GM12873 (cell line): ENCODE results near the gene TGM1.

Source experiments
- TF ChIP-seq, protein P1 (sequence below): IDR thresholded peaks from 2 replicates; pipeline ENCODE4 v1.5.1; 2012; ENCODE audit warnings: low read depth, mild to moderate bottlenecking, moderate library complexity, low read length, control low read depth; ENCODE audit not compliant: insufficient read depth; ENCODE audit errors: missing control alignments

TGM1 gene

DNA sequence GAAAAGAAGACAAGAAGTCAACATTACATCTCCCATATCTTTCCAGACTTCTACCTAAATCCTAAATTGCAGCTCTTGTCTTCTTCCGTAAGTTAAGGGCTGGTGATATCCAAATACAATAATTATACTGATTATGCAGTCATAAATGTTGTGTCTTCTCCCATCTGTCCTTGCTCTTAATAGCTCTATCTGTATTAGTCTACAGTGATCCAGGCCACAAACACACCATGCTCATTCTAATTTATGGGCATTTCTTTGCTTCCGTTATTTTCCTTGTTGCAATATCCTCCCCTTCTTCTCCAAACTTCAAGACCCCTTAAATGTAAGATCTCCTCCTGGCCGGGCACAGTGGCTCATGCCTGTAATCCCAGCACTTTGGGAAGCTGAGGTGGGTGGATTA lies 43.5 kb downstream of the TGM1 start:
- TF ChIP-seq, protein P1, sequence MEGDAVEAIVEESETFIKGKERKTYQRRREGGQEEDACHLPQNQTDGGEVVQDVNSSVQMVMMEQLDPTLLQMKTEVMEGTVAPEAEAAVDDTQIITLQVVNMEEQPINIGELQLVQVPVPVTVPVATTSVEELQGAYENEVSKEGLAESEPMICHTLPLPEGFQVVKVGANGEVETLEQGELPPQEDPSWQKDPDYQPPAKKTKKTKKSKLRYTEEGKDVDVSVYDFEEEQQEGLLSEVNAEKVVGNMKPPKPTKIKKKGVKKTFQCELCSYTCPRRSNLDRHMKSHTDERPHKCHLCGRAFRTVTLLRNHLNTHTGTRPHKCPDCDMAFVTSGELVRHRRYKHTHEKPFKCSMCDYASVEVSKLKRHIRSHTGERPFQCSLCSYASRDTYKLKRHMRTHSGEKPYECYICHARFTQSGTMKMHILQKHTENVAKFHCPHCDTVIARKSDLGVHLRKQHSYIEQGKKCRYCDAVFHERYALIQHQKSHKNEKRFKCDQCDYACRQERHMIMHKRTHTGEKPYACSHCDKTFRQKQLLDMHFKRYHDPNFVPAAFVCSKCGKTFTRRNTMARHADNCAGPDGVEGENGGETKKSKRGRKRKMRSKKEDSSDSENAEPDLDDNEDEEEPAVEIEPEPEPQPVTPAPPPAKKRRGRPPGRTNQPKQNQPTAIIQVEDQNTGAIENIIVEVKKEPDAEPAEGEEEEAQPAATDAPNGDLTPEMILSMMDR, result no peak

DNA sequence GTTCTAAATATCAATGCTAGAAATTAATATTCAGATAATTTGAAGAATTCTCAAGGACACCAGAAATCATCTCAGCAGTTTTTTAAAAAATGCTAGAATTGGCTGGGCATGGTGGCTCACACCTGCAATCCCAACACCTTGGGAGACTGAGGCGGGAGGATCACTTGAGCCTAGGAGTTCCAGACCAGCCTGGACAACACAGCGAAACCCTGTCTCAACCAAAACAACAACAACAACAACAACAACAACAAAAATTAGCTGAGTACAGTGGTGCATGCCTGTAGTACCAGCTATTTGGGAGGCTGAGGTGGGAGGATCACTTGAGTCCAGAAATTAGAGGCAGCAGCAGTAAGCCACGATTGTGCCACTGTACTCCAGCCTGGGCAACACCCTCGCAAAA lies 43.9 kb downstream of the TGM1 start:
- TF ChIP-seq, protein P1, result no peak

DNA sequence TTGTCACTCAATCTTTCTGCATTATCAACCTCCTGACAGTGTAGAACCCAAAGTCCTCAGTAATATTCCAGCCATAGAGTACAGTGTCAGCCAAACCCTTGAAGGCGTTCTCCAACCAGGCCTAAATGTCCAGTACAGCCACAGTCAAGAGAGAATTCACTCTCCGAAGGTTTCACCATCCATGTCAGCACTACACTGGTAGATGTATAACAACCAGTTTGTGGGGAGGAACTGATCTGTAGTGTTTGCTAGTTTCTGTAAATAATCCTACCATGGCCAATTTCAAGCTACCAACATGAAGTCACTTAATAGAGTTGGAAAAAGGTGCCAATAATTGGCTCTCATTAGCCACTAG lies 46.7 kb downstream of the TGM1 start:
- TF ChIP-seq, protein P1, result no peak

DNA sequence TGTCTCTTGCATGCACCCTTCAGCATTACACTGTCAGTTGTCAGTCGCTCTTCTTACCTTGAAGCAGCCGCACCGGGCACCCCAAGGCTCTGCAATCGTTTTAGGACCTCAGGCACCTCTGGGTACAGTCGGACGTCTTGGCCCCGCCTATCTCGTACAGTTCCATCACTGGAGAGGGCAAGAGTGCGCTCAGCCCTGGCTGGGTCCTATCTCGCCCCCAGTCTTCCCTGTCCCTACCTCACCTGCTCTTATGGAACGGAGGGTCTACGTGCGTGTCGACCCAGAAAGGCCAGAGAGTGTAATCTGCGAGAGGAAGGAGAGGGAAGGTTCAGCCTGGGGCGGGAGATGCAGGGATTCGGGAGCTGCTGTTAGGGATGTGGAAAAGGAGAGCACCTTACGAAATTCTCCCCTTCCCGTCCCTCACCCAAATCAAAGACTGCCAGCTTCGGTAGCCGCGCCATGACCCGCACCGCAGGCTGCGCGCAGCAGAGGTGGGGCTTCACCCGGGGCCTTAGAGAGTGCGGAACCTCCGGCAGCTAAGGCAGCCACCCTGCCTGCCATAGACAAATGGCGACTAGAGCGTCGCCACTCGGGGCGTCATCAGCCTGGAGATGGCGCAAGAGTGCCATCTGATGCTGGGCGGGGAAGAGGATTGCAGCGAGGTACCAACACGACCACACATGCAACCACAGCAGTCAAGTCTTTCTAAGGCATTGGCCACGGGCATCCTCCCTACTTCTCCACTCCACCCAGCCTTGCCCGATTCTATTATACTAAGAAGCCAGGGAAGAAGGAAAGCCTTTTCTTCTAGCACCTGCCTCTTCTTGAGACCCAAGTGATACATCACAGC lies 47.3 kb downstream of the TGM1 start, which contains the start of gene MDP1:
Gene MDP1 (minus strand): TSS at position 572 of the 850 bp plus-strand sequence. CDS start 111 bp downstream, at position 461.
- TF ChIP-seq, protein P1, result peak; percentile 87

DNA sequence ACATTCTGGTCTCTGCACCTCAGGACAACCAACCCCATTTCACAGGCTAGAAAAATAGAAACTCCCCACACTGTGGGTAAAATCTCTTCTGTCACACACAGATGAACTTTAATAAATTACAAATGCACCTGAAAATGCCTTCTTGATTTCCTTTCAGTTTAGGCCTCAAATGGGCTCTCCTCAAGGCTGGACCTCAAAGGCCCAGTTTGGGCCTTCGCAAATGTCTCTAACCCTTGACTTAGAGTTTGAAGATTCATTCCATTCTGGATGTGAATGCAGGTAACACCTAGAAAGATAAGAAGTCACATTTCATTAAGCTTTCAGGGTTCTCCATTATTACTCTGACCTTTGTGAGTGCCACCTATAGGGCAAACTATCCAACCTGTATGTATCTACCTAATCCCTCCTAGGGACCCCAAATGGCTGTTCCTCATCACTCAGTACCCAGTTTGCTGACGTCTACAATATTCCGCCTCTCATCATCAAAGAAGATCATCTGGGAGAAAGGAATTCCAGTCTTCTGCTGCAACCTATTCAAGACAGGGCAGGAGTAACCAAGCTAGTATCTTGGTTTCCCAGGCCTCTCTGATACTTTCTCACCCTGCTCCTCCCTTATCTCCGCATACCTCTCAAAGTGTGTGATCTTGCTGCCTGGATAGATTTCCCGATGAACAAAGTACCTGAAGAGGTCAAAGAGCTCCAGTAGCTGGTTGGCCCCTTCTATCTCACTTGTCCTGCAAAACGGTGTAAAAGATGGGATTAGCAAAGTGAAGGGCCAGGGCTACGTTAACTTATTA lies 48.9 kb downstream of the TGM1 start:
- TF ChIP-seq, protein P1, result no peak

DNA sequence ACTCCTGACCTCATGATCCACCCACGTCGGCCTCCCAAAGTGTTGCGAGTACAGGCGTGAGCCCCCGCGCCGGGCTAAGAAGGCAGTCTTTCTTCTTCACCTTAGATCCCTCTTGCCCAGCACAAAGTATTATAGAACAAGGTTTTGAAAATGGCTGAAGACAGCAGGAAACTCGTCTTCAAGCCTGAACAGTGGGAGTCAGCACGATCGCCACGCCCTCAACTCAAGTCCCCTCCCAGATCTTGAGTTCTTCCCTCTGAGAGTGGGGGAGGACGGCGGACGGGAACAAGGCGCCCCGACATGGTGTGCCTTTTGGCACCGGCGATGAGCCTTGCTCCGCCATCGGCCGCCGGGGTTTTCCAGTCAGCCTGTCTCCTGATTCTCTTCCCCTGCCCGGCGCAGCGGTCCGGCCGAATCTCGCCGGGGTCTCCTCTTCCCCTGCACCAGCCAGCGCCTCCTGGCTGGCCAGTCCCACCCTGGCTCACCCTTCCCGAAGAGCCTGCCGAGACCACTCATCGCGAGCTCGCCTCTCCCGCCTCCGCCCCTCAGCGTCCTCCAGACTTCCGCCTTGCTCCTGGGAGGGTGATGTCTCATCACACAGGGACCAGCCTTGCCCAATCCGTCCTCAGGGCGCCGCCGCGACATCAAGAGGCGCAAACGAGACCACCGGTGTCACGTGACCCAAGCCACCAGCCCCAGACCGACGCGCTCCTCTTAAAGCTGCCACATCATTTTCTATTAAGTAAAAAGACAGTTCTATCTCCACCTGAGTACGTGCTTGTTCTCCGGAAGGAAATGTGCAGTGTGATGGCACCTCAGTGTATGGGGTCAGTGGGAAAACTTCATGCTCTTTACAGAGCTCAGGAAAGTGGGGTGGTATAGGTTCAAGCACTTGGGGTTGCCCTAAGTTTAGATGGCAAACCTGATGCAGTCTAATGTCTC lies 49.8 kb downstream of the TGM1 start, which contains the start of gene CHMP4A:
Gene CHMP4A (minus strand): TSS at position 565 of the 942 bp plus-strand sequence. CDS start 49 bp downstream, at position 516.
- TF ChIP-seq, protein P1, result no peak
